ENCODE data around the gene SALL1.

DNA sequence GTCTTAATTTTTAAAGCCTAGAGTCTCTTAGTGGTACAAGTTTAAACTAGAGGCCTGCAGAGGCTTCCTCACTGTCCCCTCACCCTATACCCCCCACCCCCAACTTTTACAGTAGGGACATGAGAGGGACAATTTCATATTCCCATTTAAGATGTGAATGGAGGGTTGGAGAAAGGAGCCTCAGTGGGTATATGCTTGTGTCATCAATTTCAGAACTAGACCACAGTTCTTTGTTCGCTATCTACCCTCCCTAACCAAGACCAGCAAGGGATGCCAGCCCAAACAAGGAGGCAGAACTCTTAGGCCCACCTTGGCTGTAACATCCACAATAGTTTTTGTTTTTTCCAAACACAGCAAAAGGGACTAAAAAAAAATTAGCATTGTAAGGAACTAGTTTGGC, 14.0 kb upstream of the SALL1 start:
- TF ChIP-seq POLR2A (IDR thresholded peaks at IDR 0.05) (no peak), CTCF (IDR thresholded peaks at IDR 0.05 in 8 of 11, conservative IDR thresholded peaks at IDR 0.05 in 3 of 11) (no peak), POLR2AphosphoS5 (IDR thresholded peaks at IDR 0.05) (no peak)
